Uterus (tissue), 4 donors: Measurements from ENCODE around the gene NFIA. TPM values are rescaled to one million over a fixed set of nuclear protein-coding genes. Genes with fewer than 3 reads are reported as not detected.

Experiments used
- DNase-seq, 2 donors: peaks; one replicate each; pipeline ENCODE4 v3.0.0-alpha.2; 2019 to 2020
- H3K27ac ChIP-seq, 2 donors: fragments of 200-600 bp; sonication (generic); 1 replicate in 1 of 2; 2 replicates in 1 of 2; pipeline ENCODE4 v1.5.1; 2016 to 2018
- H3K27me3 ChIP-seq, 2 donors: fragments of 200-600 bp; sonication (generic); one replicate each; pipeline ENCODE4 v1.5.1; 2018 to 2019; ENCODE audit warnings: control low read depth in 1 of 2
- H3K36me3 ChIP-seq, 2 donors: fragments of 200-600 bp; sonication (generic); one replicate each; pipeline ENCODE4 v1.5.1; 2019; ENCODE audit warnings: control low read depth in 1 of 2
- H3K4me1 ChIP-seq, 2 donors: fragments of 200-600 bp; sonication (generic); one replicate each; pipeline ENCODE4 v1.5.1; 2018 to 2019; ENCODE audit warnings: control low read depth in 1 of 2
- H3K4me3 ChIP-seq, 2 donors: fragments of 200-600 bp; sonication (generic); 1 replicate in 1 of 2; 2 replicates in 1 of 2; pipeline ENCODE4 v1.5.1; 2018 to 2019; ENCODE audit warnings: mild to moderate bottlenecking in 1 of 2
- H3K9me3 ChIP-seq, 2 donors: fragments of 200-600 bp; sonication (generic); one replicate each; pipeline ENCODE4 v1.5.1; 2019; ENCODE audit warnings: control low read depth in 1 of 2
- CTCF ChIP-seq, 4 experiments: fragments of 200-600 bp in 2 of 4; fragments of 450-650 bp in 2 of 4; sonication (generic) in 2 of 4; IDR thresholded peaks; one replicate each; pipeline ENCODE4 v1.5.1; 2016 to 2019; ENCODE audit warnings: antibody characterized with exemption in 4 of 4, mild to moderate bottlenecking in 2 of 4, moderate library complexity in 1 of 4
- POLR2A ChIP-seq, 2 donors: fragments of 450-650 bp; IDR thresholded peaks; one replicate each; pipeline ENCODE4 v1.6.1; 2016; ENCODE audit warnings: antibody characterized with exemption in 2 of 2, mild to moderate bottlenecking in 1 of 2, moderate library complexity in 1 of 2
- intact Hi-C: fragments of 100-400 bp; cut with DNase I; formaldehyde crosslinking; loops from one replicate; pipeline ENCODE4 v1.15.1; 2023; ENCODE audit warnings: low total_unique reads
- total RNA-seq, 4 donors: library from RNA; depleted of rRNA in 3 of 4; stranded (reverse); fragments of >200 nt in 3 of 4; gene quantifications; one replicate each; pipeline versions ENCODE4 v1.1.0 to v1.2.4, GENCODE V29; 2014 to 2023
- donor health status: DM: yes; HTN: yes; CAD: no.

NFIA gene
- total RNA-seq, 4 donors from 2014 or later, result 49.2 to 116 (median 64.9) TPM

GRCh38 chr1:61300899-61301298 lies 218.5 kb downstream of the NFIA start:
- H3K4me1 ChIP-seq, result peaks cover 0 to 3% of the 10 kb centered on the region in 2 donors
- H3K27me3 ChIP-seq, result no peaks in the 10 kb centered on the region
- peak overlapping the region in 1 of 2 donors; percentile 38 for H3K27ac ChIP-seq
- no peaks in the 10 kb centered on the region for H3K36me3 ChIP-seq
- no peak for DNase-seq
- TF ChIP-seq CTCF (IDR thresholded peaks at IDR 0.05) (no peak), POLR2A (IDR thresholded peaks at IDR 0.05) (no peak)
- intact Hi-C loops, result no loop called here
- no peak overlapping the region for H3K4me3 ChIP-seq
- no peaks in the 10 kb centered on the region for H3K9me3 ChIP-seq

GRCh38 chr1:61301824-61302657 lies 219.7 kb downstream of the NFIA start:
- intact Hi-C loops, result no loop called here
- peaks cover 0 to 3% of the 10 kb centered on the region in 2 donors for H3K4me1 ChIP-seq
- TF ChIP-seq CTCF (IDR thresholded peaks at IDR 0.05) (no peak), POLR2A (IDR thresholded peaks at IDR 0.05) (no peak)
- no peaks in the 10 kb centered on the region for H3K36me3 ChIP-seq
- peak overlapping the region in 1 of 2 donors; percentile 38 for H3K27ac ChIP-seq
- no peak overlapping the region for H3K4me3 ChIP-seq
- DNase-seq, result no peak
- H3K27me3 ChIP-seq, result no peaks in the 10 kb centered on the region
- no peaks in the 10 kb centered on the region for H3K9me3 ChIP-seq

GRCh38 chr1:61307422-61308142 lies 225.2 kb downstream of the NFIA start:
- intact Hi-C loops, result no loop called here

GRCh38 chr1:61310057-61310456 lies 227.7 kb downstream of the NFIA start:
- DNase-seq, result no peak

More at GRCh38 chr1:61307422-61308142, 225.2 kb downstream of the NFIA start:
- H3K27me3 ChIP-seq, result no peaks in the 10 kb centered on the region
- no peak overlapping the region for H3K4me3 ChIP-seq
- no peaks in the 10 kb centered on the region for H3K9me3 ChIP-seq
- no peak for DNase-seq
- H3K27ac ChIP-seq, result no peak overlapping the region
- TF ChIP-seq CTCF (IDR thresholded peaks at IDR 0.05), result no peak
- TF ChIP-seq POLR2A (IDR thresholded peaks at IDR 0.05), result no peak
- H3K4me1 ChIP-seq, result no peaks in the 10 kb centered on the region
- H3K36me3 ChIP-seq, result no peaks in the 10 kb centered on the region

More at GRCh38 chr1:61310057-61310456, 227.7 kb downstream of the NFIA start:
- Histone ChIP-seq H3K4me1 (no peaks in the 10 kb centered on the region), H3K4me3 (no peak overlapping the region), H3K36me3 (no peaks in the 10 kb centered on the region), H3K27ac (no peak overlapping the region), H3K9me3 (no peaks in the 10 kb centered on the region), H3K27me3 (no peaks in the 10 kb centered on the region)
- intact Hi-C loops, result no loop called here
- TF ChIP-seq POLR2A (IDR thresholded peaks at IDR 0.05) (no peak), CTCF (IDR thresholded peaks at IDR 0.05) (no peak)
